GM12873 (cell line): ENCODE results near the gene SLC5A1.

Source experiments
- TF ChIP-seq, protein P1 (sequence below): IDR thresholded peaks from 2 replicates; pipeline ENCODE4 v1.5.1; 2012; ENCODE audit warnings: low read depth, mild to moderate bottlenecking, moderate library complexity, low read length, control low read depth; ENCODE audit not compliant: insufficient read depth; ENCODE audit errors: missing control alignments

SLC5A1 gene

DNA sequence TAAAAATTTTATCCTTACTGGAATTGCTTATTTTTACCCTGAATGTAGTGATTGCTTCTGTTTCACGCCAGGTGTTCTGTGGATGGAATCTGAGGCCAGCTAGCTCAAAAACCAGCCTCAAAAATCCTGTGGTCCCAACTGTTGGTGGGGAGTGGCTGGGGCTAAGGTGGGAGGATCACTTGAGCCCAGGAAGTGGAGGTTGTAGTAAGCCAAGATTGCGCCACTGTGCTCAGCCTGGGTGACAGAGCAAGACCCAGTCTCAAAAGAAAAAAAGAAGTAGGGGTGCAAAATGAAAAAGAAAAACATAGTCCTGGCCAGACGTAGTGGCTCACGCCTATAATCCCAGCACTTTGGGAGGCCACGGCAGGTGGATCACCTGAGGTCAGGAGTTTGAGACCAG, 27.0 kb upstream of the SLC5A1 start:
- TF ChIP-seq, protein P1, sequence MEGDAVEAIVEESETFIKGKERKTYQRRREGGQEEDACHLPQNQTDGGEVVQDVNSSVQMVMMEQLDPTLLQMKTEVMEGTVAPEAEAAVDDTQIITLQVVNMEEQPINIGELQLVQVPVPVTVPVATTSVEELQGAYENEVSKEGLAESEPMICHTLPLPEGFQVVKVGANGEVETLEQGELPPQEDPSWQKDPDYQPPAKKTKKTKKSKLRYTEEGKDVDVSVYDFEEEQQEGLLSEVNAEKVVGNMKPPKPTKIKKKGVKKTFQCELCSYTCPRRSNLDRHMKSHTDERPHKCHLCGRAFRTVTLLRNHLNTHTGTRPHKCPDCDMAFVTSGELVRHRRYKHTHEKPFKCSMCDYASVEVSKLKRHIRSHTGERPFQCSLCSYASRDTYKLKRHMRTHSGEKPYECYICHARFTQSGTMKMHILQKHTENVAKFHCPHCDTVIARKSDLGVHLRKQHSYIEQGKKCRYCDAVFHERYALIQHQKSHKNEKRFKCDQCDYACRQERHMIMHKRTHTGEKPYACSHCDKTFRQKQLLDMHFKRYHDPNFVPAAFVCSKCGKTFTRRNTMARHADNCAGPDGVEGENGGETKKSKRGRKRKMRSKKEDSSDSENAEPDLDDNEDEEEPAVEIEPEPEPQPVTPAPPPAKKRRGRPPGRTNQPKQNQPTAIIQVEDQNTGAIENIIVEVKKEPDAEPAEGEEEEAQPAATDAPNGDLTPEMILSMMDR: no peak

DNA sequence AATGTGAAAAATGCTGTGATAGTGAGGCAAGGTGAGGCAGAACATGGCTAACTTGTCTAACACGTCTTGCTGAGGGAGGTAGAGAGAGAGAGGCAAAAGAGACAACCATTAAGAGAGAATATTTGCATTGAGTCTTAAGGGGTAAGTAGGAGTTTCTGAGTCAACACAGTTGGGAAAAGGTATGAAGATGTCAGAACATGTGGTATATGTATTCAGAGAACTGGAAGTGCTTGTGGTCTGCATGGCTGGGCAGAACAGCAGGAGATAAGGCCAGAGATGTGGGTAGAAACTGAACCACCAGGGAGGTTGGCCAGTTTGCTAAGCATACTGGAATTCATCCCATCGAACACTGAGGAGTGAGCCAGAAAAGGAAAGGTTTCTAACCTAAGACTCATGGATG, 25.0 kb upstream of the SLC5A1 start:
- TF ChIP-seq, protein P1: no peak

DNA sequence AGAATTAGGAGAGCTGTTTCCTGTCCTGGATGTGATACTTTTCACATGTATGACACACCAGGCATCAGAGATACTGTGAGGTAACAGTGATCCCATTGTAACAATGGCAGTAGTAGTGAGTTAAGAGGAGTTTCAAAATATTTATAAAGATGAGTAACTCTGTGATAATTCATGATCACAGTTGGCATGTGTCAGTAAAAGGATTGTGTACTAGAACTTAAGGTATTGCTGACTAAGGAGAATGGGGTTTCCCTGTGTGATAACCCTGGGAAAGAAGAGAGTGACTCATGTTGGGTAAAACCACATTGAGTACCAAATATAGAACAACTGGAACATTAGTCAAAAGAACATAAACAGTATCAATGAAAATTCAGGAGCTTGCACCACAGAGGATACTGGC, 22.9 kb upstream of the SLC5A1 start:
- TF ChIP-seq, protein P1: no peak

DNA sequence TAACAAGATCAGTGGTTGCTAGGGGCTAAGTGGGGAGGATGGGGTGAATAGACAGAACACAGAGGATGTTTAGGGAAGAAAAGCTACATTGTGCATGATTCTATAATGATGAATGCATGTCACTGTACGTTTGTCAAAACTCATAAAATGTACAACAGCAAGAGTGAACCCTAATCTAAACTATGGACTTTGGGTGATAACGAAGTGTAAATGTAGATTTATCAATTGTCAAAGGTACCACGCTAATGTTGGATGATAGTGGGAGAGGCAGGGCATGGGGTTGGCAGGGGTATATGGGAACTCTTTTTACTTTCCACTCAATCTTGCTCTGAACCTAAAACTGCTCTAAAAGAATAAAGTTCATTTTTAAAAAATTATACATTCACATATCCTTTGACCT, 21.3 kb upstream of the SLC5A1 start:
- TF ChIP-seq, protein P1: no peak

DNA sequence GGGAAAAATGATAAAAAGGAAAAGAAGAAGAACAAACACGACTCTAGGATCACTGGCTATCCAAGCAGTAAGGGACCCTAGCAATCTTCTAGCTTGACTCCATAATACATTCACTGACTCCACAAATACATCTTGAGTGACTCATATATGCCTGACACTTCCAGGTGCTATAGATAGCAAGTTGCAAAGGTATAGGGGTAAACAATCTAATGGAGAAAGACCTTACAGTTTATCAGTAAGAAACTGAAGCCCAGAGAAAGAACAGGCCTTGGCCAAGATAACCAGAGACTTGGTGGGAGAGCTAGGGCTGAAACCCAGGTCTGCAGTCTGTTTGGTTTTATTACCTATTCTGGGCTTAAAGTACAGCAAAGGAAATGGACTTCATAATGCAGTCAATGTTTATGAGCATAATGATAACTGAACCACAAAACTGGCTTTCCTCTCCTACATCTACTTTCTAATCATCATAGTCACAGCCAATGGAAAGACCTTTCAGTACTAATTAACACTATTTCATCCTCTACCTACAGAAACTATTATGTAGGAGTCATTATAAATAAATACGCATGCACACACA, 19.7 kb upstream of the SLC5A1 start:
- TF ChIP-seq, protein P1: no peak

DNA sequence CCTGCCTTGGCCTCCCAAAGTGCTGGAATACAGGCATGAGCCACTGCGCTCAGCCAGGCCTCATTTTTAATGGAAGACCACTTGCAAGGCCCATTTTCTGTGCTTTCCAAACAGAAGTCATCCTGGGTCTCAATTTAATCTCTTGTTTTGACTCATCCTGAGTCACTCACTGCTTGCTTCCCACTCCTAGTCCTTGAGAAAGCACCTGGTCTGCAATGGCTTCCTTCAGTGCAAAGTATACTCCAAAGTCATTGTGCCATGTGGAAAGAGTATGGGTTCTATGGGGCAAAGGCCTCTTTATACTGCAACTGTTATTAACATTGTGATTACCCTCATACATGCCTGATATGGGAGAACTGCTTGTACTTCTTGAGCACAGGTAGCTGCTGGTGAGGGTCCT, 18.3 kb upstream of the SLC5A1 start:
- TF ChIP-seq, protein P1: no peak

DNA sequence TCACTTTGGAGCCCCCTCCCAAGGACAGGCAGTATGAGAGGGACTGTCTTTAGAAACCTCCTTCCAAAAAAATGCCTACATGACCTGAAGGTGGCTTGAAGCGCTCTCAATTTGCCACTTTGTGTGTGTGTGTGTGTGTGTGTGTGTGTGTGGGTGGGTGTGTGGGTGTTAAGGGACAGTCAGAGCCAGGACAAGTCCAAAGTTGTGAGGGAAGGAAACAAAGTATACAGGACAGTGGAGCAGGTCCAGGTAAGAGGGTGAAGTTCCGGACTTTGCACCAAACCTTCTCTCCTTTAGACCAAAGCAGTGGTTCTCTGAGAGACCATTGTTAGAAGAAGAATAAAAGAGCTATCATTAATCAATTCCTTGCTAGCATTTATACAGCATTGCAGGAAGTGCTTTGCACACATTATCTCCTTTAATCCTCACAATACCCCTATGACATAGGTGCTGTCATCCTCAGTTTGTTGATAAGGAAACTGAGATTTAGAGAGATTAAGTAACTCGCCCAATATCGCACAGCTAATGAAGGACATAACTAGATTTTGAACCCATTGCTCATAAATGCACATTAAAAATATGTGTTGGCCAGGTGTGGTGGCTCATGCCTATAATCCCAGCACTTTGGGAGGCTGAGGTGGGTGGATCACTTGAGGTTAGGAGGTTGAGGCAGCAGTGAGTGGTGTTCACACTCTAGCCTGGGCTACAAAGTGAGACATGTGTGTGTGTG, 12.4 kb upstream of the SLC5A1 start:
- TF ChIP-seq, protein P1: no peak
